ENCODE results near the gene GABBR2. TPM values are rescaled to one million over a fixed set of nuclear protein-coding genes. Genes with fewer than 3 reads are reported as not detected.

The GABBR2 gene
- total and polyA plus RNA-seq, 2 experiments from 2014 or later = 0.89 to 1.3 TPM

DNA sequence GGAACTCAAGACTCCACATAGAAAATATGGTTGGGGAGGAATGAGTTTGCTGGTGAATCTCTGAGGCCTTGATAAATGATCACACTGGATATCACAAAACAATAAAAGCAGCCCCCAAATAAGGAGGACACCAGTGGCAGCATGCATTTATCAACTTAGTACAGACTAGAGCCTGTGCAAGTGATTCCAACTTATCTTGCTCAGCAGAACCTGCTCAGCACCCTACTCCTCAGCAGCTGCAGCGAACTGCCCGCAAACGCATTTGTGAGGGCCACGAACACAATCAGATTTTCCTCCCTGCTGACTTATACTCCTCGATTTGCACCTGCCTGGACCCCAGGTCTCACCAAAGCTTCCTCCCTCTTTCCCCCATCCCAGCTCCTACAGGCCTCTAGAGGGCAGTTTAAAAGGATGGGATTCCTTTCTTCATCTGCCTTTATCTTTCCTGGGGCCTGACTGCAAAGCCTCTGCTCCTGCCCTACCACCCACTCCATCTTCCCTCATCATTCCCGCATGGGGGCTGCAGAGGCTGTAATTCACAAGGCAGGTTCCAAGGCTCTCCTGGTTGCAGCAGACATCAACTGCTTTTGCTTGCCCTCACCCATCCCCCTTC is 46.4 kb upstream of the GABBR2 start:
- Mint-ChIP-seq H3K27me3 (ENCODE audit: insufficient read depth, low read depth, poor library complexity) (no peaks in the 10 kb centered on the region), H3K4me1 (no peaks in the 10 kb centered on the region), H3K9me3 (peaks cover 17% of the 10 kb centered on the region), H3K4me3 (no peak overlapping the region), H3K27ac (no peak overlapping the region), H3K36me3 (ENCODE audit: low read depth) (peaks cover 67% of the 10 kb centered on the region)
- peaks cover 25% of the 10 kb centered on the region for H3K36me3 ChIP-seq (ENCODE audit: insufficient read depth)
- H3K4me2 ChIP-seq = no peak overlapping the region
- TF ChIP-seq, protein P1, sequence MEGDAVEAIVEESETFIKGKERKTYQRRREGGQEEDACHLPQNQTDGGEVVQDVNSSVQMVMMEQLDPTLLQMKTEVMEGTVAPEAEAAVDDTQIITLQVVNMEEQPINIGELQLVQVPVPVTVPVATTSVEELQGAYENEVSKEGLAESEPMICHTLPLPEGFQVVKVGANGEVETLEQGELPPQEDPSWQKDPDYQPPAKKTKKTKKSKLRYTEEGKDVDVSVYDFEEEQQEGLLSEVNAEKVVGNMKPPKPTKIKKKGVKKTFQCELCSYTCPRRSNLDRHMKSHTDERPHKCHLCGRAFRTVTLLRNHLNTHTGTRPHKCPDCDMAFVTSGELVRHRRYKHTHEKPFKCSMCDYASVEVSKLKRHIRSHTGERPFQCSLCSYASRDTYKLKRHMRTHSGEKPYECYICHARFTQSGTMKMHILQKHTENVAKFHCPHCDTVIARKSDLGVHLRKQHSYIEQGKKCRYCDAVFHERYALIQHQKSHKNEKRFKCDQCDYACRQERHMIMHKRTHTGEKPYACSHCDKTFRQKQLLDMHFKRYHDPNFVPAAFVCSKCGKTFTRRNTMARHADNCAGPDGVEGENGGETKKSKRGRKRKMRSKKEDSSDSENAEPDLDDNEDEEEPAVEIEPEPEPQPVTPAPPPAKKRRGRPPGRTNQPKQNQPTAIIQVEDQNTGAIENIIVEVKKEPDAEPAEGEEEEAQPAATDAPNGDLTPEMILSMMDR (conservative IDR thresholded peaks at IDR 0.05; ENCODE audit: low read depth in 2 of 2) = peak in 1 of 2 experiments; percentile 42; a peak in 2 of 4 replicates
- TF ChIP-seq POLR2AphosphoS5 (IDR thresholded peaks at IDR 0.05; ENCODE audit: low read depth) = no peak
- no peaks in the 10 kb centered on the region for H3K27me3 ChIP-seq (ENCODE audit: insufficient read depth)
- no peaks in the 10 kb centered on the region; the same call in 1 of the 2 replicates for H3K9me2 ChIP-seq (ENCODE audit: insufficient read depth)
- H3K4me1 ChIP-seq (ENCODE audit: insufficient read depth) = no peaks in the 10 kb centered on the region
- H3K4me3 ChIP-seq = no peak overlapping the region
- H2AFZ ChIP-seq = no peak overlapping the region
- H4K20me1 ChIP-seq (replicated peaks; ENCODE audit: insufficient read depth) = no peaks in the 10 kb centered on the region
- no peaks in the 10 kb centered on the region for H3K79me2 ChIP-seq (replicated peaks; ENCODE audit: insufficient read depth)
- DNase-seq (ENCODE audit: low spot score) (peak; percentile 44), ATAC-seq (peak; percentile 68)
- no peaks in the 10 kb centered on the region for H3F3A ChIP-seq (replicated peaks; ENCODE audit: low read depth)
- no peak overlapping the region for H3K27ac ChIP-seq (ENCODE audit: low read depth)

DNA sequence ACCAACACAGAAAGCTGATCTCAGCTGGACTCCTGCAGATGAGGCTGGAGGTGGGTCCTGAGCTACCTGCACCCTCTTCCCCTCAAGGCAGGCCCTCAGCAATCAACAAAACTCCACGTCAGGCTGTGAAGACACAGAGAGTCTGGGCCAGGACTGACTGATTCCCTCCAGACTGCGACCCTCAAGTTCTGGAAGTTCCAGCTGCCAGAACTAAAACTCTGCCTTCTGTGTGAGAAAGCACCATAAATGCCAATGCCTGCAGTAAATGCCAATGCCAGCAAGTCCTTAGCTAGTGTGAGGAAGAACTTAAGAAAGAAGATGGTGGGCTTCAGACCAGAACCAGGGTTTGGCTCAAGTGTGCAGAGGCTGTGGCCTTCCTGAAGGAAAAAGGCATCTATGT is 42.5 kb upstream of the GABBR2 start:
- H3K9me3 Mint-ChIP-seq = no peaks in the 10 kb centered on the region
- TF ChIP-seq ZNF114 (CRISPR knock-in tag; IDR thresholded peaks at IDR 0.05) = no peak
- no peak for TF ChIP-seq CREB1 (CRISPR knock-in tag; IDR thresholded peaks at IDR 0.05; ENCODE audit: low read depth)
- TF ChIP-seq, protein P2, sequence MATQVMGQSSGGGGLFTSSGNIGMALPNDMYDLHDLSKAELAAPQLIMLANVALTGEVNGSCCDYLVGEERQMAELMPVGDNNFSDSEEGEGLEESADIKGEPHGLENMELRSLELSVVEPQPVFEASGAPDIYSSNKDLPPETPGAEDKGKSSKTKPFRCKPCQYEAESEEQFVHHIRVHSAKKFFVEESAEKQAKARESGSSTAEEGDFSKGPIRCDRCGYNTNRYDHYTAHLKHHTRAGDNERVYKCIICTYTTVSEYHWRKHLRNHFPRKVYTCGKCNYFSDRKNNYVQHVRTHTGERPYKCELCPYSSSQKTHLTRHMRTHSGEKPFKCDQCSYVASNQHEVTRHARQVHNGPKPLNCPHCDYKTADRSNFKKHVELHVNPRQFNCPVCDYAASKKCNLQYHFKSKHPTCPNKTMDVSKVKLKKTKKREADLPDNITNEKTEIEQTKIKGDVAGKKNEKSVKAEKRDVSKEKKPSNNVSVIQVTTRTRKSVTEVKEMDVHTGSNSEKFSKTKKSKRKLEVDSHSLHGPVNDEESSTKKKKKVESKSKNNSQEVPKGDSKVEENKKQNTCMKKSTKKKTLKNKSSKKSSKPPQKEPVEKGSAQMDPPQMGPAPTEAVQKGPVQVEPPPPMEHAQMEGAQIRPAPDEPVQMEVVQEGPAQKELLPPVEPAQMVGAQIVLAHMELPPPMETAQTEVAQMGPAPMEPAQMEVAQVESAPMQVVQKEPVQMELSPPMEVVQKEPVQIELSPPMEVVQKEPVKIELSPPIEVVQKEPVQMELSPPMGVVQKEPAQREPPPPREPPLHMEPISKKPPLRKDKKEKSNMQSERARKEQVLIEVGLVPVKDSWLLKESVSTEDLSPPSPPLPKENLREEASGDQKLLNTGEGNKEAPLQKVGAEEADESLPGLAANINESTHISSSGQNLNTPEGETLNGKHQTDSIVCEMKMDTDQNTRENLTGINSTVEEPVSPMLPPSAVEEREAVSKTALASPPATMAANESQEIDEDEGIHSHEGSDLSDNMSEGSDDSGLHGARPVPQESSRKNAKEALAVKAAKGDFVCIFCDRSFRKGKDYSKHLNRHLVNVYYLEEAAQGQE (IDR thresholded peaks at IDR 0.05; ENCODE audit: unreplicated experiment) = no peak
- TF ChIP-seq EZH2phosphoT487 (IDR thresholded peaks at IDR 0.05; ENCODE audit: unreplicated experiment) = no peak
- no peak for TF ChIP-seq POLR2AphosphoS5 (IDR thresholded peaks at IDR 0.05; ENCODE audit: low read depth)
- TF ChIP-seq, protein P3, sequence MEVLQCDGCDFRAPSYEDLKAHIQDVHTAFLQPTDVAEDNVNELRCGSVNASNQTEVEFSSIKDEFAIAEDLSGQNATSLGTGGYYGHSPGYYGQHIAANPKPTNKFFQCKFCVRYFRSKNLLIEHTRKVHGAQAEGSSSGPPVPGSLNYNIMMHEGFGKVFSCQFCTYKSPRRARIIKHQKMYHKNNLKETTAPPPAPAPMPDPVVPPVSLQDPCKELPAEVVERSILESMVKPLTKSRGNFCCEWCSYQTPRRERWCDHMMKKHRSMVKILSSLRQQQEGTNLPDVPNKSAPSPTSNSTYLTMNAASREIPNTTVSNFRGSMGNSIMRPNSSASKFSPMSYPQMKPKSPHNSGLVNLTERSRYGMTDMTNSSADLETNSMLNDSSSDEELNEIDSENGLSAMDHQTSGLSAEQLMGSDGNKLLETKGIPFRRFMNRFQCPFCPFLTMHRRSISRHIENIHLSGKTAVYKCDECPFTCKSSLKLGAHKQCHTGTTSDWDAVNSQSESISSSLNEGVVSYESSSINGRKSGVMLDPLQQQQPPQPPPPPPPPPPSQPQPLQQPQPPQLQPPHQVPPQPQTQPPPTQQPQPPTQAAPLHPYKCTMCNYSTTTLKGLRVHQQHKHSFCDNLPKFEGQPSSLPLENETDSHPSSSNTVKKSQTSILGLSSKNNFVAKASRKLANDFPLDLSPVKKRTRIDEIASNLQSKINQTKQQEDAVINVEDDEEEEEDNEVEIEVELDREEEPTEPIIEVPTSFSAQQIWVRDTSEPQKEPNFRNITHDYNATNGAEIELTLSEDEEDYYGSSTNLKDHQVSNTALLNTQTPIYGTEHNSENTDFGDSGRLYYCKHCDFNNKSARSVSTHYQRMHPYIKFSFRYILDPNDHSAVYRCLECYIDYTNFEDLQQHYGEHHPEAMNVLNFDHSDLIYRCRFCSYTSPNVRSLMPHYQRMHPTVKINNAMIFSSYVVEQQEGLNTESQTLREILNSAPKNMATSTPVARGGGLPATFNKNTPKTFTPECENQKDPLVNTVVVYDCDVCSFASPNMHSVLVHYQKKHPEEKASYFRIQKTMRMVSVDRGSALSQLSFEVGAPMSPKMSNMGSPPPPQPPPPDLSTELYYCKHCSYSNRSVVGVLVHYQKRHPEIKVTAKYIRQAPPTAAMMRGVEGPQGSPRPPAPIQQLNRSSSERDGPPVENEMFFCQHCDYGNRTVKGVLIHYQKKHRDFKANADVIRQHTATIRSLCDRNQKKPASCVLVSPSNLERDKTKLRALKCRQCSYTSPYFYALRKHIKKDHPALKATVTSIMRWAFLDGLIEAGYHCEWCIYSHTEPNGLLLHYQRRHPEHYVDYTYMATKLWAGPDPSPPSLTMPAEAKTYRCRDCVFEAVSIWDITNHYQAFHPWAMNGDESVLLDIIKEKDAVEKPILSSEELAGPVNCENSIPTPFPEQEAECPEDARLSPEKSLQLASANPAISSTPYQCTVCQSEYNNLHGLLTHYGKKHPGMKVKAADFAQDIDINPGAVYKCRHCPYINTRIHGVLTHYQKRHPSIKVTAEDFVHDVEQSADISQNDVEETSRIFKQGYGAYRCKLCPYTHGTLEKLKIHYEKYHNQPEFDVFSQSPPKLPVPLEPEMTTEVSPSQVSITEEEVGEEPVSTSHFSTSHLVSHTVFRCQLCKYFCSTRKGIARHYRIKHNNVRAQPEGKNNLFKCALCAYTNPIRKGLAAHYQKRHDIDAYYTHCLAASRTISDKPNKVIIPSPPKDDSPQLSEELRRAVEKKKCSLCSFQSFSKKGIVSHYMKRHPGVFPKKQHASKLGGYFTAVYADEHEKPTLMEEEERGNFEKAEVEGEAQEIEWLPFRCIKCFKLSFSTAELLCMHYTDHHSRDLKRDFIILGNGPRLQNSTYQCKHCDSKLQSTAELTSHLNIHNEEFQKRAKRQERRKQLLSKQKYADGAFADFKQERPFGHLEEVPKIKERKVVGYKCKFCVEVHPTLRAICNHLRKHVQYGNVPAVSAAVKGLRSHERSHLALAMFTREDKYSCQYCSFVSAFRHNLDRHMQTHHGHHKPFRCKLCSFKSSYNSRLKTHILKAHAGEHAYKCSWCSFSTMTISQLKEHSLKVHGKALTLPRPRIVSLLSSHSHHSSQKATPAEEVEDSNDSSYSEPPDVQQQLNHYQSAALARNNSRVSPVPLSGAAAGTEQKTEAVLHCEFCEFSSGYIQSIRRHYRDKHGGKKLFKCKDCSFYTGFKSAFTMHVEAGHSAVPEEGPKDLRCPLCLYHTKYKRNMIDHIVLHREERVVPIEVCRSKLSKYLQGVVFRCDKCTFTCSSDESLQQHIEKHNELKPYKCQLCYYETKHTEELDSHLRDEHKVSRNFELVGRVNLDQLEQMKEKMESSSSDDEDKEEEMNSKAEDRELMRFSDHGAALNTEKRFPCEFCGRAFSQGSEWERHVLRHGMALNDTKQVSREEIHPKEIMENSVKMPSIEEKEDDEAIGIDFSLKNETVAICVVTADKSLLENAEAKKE (CRISPR knock-in tag; IDR thresholded peaks at IDR 0.05) = no peak
- Histone ChIP-seq H3K27ac (ENCODE audit: low read depth) (no peak overlapping the region), H2AFZ (no peak overlapping the region), H3F3A (replicated peaks; ENCODE audit: low read depth) (no peaks in the 10 kb centered on the region), H4K20me1 (replicated peaks; ENCODE audit: insufficient read depth) (no peaks in the 10 kb centered on the region), H3K4me2 (no peak overlapping the region), H3K36me3 (ENCODE audit: insufficient read depth) (peaks cover 10% of the 10 kb centered on the region), H3K27me3 (ENCODE audit: insufficient read depth) (no peaks in the 10 kb centered on the region), H3K9me2 (ENCODE audit: insufficient read depth) (no peaks in the 10 kb centered on the region), H3K79me2 (replicated peaks; ENCODE audit: insufficient read depth) (no peaks in the 10 kb centered on the region), H3K4me3 (no peak overlapping the region), H3K4me1 (ENCODE audit: insufficient read depth) (no peaks in the 10 kb centered on the region)
- no peak for ATAC-seq
- H3K36me3 Mint-ChIP-seq (ENCODE audit: low read depth) = peaks cover 51% of the 10 kb centered on the region
- no peaks in the 10 kb centered on the region for H3K4me1 Mint-ChIP-seq
- no peak overlapping the region for H3K4me3 Mint-ChIP-seq
- H3K27ac Mint-ChIP-seq = no peak overlapping the region
- no peak for DNase-seq (ENCODE audit: low spot score)
- H3K27me3 Mint-ChIP-seq (ENCODE audit: insufficient read depth, low read depth, poor library complexity) = no peaks in the 10 kb centered on the region

Measured in GM23338 (cell line).